HG02642 (cell line): ENCODE data around the gene NFKBIE.

ENCODE experiments used
- ATAC-seq: cut with Tn5 transposase; IDR thresholded peaks from one replicate; pipeline ENCODE4 v1.9.1; 2021; ENCODE audit warnings: mild to moderate bottlenecking; ENCODE audit not compliant: unreplicated experiment, poor library complexity

The NFKBIE gene

DNA sequence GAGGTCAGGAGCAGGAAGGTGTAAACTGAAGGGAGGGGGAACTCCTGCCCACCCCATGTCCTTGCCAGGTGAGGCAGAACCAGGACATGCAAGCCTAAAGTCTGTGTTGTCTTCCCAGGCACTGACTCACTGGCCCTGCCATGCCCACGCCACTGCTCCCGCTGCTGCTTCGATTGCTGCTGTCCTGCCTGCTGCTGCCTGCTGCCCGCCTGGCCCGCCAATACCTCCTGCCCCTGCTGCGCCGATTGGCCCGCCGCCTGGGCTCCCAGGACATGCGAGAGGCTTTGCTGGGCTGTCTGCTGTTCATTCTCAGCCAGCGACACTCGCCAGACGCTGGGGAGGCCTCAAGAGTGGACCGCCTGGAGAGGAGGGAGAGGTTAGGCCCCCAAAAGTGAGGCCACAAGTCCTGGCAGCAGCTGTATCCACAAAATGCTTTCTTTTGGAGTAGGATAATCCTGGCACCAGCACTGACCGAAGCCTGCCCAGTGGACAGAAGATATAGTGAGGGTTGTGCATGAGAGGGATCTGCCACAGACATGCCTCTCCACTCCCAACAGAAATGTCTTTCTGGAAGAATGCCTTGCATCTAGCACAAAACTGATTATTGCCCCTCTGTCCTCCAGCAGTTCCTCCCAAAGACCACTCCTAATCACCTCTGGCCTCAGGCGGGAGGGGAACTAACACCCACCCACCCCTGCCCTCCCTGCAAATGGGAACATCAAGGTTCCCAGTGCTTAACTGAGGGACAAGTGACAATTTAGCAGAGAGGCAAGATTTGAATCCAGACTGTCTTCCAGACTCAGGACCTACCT, 47.8 kb downstream of the NFKBIE start:
- ATAC-seq, result no peak

GRCh38 chr6:44216677-44217331, 48.5 kb downstream of the NFKBIE start, which contains the start of gene MYMX:
Gene MYMX (plus strand): TSS chr6:44216926. CDS start chr6:44217472, 546 bp downstream.
- no peak for ATAC-seq

- ATAC-seq, result no peak
These were observed 51.0 kb downstream of the NFKBIE start for GRCh38 chr6:44214307-44214706.

DNA sequence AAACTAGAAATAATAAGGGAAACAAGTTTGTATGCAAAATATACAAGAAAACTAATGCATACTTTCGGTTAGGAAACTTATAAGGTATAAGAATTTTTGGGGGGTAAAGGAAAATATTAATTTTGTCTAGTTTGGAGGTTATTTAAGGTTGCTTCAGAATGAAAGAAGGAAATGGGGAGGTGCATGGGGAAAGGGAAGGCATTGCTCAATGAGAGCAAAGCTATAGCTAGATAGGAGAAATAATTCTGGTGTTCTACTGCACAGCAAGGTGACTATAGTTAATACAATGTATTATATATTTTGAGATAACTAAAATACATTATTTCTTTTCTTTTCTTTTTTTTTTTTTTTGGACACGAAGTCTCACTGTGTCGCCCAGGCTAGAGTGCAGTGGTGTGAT, 54.1 kb downstream of the NFKBIE start:
- ATAC-seq, result no peak
